ENCODE measurements around the gene BTRC. TPM values are rescaled to one million over a fixed set of nuclear protein-coding genes. Genes with fewer than 3 reads are reported as not detected.
"Not testable (repeated sequence)": the region's sequence is repeated elsewhere in the genome, so short reads cannot be mapped to it uniquely, and the experiment has no call there.

Gene BTRC
- total RNA-seq, 1 donor from 2014 or later: 18.8 TPM

- no peak for DNase-seq (ENCODE audit: extremely low read depth, low read depth, low spot score)
These were observed 26.5 kb downstream of the BTRC start for GRCh38 chr10:101380353-101381017.

GRCh38 chr10:101385866-101386658 is 32.1 kb downstream of the BTRC start:
- DNase-seq (ENCODE audit: extremely low read depth, low read depth, low spot score): no peak

- DNase-seq (ENCODE audit: extremely low read depth, low read depth, low spot score): no peak
These were observed 32.8 kb downstream of the BTRC start for GRCh38 chr10:101386659-101387259.

GRCh38 chr10:101388676-101389276 is 34.8 kb downstream of the BTRC start:
- no peak for DNase-seq (ENCODE audit: extremely low read depth, low read depth, low spot score)

GRCh38 chr10:101389532-101389931 is 35.6 kb downstream of the BTRC start:
- not testable (repeated sequence) for DNase-seq (ENCODE audit: extremely low read depth, low read depth, low spot score)

GRCh38 chr10:101389986-101390531 is 36.1 kb downstream of the BTRC start:
- DNase-seq (ENCODE audit: extremely low read depth, low read depth, low spot score): no peak

- no peak for DNase-seq (ENCODE audit: extremely low read depth, low read depth, low spot score)
These were observed 39.4 kb downstream of the BTRC start for GRCh38 chr10:101393378-101393777.

GRCh38 chr10:101394524-101395133 is 40.7 kb downstream of the BTRC start:
- DNase-seq (ENCODE audit: extremely low read depth, low read depth, low spot score): no peak

GRCh38 chr10:101397140-101397539 is 43.2 kb downstream of the BTRC start:
- DNase-seq (ENCODE audit: extremely low read depth, low read depth, low spot score): peak; percentile 58

- DNase-seq (ENCODE audit: extremely low read depth, low read depth, low spot score): no peak
These were observed 46.6 kb downstream of the BTRC start for GRCh38 chr10:101400585-101400984.

GRCh38 chr10:101402711-101403110 is 48.7 kb downstream of the BTRC start:
- DNase-seq (ENCODE audit: extremely low read depth, low read depth, low spot score): no peak

- DNase-seq (ENCODE audit: extremely low read depth, low read depth, low spot score): no peak
These were observed 49.2 kb downstream of the BTRC start for GRCh38 chr10:101403161-101403560.

- no peak for DNase-seq (ENCODE audit: extremely low read depth, low read depth, low spot score)
These were observed 51.0 kb downstream of the BTRC start for GRCh38 chr10:101405001-101405400.

- DNase-seq (ENCODE audit: extremely low read depth, low read depth, low spot score): no peak
These were observed 57.6 kb downstream of the BTRC start for GRCh38 chr10:101411598-101411997.

- DNase-seq (ENCODE audit: extremely low read depth, low read depth, low spot score): no peak
These were observed 60.1 kb downstream of the BTRC start for GRCh38 chr10:101414034-101414433.

GRCh38 chr10:101415884-101416283 is 61.9 kb downstream of the BTRC start:
- DNase-seq (ENCODE audit: extremely low read depth, low read depth, low spot score): no peak

- not testable (repeated sequence) for DNase-seq (ENCODE audit: extremely low read depth, low read depth, low spot score)
These were observed 68.0 kb downstream of the BTRC start for GRCh38 chr10:101421967-101422366.

GRCh38 chr10:101425535-101425934 is 71.6 kb downstream of the BTRC start:
- DNase-seq (ENCODE audit: extremely low read depth, low read depth, low spot score): no peak

- DNase-seq (ENCODE audit: extremely low read depth, low read depth, low spot score): no peak
These were observed 74.1 kb downstream of the BTRC start for GRCh38 chr10:101428036-101428435.

GRCh38 chr10:101429423-101429822 is 75.5 kb downstream of the BTRC start:
- no peak for DNase-seq (ENCODE audit: extremely low read depth, low read depth, low spot score)

GRCh38 chr10:101436302-101436701 is 82.3 kb downstream of the BTRC start:
- DNase-seq (ENCODE audit: extremely low read depth, low read depth, low spot score): no peak

Measured in glomerular endothelial cell (primary cell).